Prostate gland (tissue), 2 donors: ENCODE data around the gene TTC27. TPM values are rescaled to one million over a fixed set of nuclear protein-coding genes. Genes with fewer than 3 reads are reported as not detected.

Experiments used
- DNase-seq: peaks from one replicate; pipeline ENCODE4 v3.0.0-alpha.2; 2019; ENCODE audit warnings: low spot score
- H3K27ac ChIP-seq, 2 donors: fragments of 200-600 bp; sonication (generic); 2 replicates each; pipeline ENCODE4 v1.5.1; 2017 to 2019
- H3K27me3 ChIP-seq: fragments of 200-600 bp; sonication (generic); replicated peaks from 2 replicates; pipeline ENCODE4 v1.5.1; 2019; ENCODE audit not compliant: insufficient read depth
- H3K36me3 ChIP-seq, 2 donors: fragments of 200-600 bp; sonication (generic); 1 replicate in 1 of 2; 2 replicates in 1 of 2; pipeline versions ENCODE4 v1.5.1 to v1.8.1; 2017 to 2019
- H3K4me1 ChIP-seq: fragments of 200-600 bp; sonication (generic); replicated peaks from 2 replicates; pipeline ENCODE4 v1.5.1; 2019
- H3K4me3 ChIP-seq, 2 donors: fragments of 200-600 bp; sonication (generic); 2 replicates each; pipeline ENCODE4 v1.5.1; 2017 to 2019
- H3K9me3 ChIP-seq: fragments of 200-600 bp; sonication (generic); 2 replicates; pipeline ENCODE4 v1.5.1; 2017
- POLR2A ChIP-seq: fragments of 450-650 bp; IDR thresholded peaks from one replicate; pipeline ENCODE4 v1.6.1; 2016; ENCODE audit warnings: antibody characterized with exemption, mild to moderate bottlenecking
- POLR2AphosphoS5 ChIP-seq: sonication (generic); formaldehyde crosslinking; IDR thresholded peaks from one replicate; pipeline ENCODE4 v1.6.1; 2017; ENCODE audit warnings: antibody characterized with exemption
- WGBS: methylation state at CpG from one replicate; pipeline ENCODE4 v1.1.5; 2018; 5-methylcytosine and 5-hydroxymethylcytosine counted together
- intact Hi-C: fragments of 100-400 bp; cut with DNase I; formaldehyde crosslinking; loops from one replicate; pipeline ENCODE4 v1.14.2; 2022
- total RNA-seq, 2 donors: library from RNA; depleted of rRNA; stranded (reverse); fragments of >200 nt; gene quantifications; one replicate each; pipeline ENCODE4 v1.1.0, GENCODE V29; 2016
- TF ChIP-seq, protein P1 (sequence below), 4 experiments: fragments of 200-600 bp in 2 of 4; fragments of 450-650 bp in 2 of 4; sonication (generic) in 2 of 4; IDR thresholded peaks; 1 replicate in 3 of 4; 2 replicates in 1 of 4; pipeline ENCODE4 v1.5.1; 2016 to 2019; ENCODE audit warnings: antibody characterized with exemption in 4 of 4, mild to moderate bottlenecking in 2 of 4, moderate library complexity in 2 of 4

The TTC27 gene
- total RNA-seq, 2 donors from 2014 or later: 13.0 to 15.6 TPM

DNA sequence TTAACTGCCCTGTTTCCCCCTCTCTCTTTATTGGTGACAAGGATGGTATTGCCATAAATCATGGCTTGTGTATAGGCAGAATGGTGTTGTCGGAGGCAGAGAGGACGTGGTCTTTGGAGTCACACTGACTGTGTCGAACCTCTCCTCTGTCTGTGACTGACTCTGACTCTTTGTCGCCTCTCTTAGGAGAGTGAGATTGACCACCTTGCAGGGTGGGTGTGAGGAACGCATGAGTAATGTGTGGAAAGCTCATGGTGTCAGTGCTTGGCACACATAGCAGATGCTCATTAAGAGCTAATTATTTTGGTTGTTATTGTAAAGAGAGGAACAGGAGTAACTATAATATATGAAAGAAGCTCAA is 145.6 kb downstream of the TTC27 start:
- intact Hi-C loops: loop anchor here (2.0 to 10.0 kb wide), 6 partner anchors 173 to 809 kb away; partner anchors contain the start of gene LTBP1
- 90% methylated on average over 5 of the region's 5 CpGs for WGBS
- H3K4me3 ChIP-seq: no peak overlapping the region
- no peaks in the 10 kb centered on the region for H3K4me1 ChIP-seq
- no peaks in the 10 kb centered on the region for H3K27me3 ChIP-seq
- H3K9me3 ChIP-seq: no peaks in the 10 kb centered on the region
- TF ChIP-seq, protein P1, sequence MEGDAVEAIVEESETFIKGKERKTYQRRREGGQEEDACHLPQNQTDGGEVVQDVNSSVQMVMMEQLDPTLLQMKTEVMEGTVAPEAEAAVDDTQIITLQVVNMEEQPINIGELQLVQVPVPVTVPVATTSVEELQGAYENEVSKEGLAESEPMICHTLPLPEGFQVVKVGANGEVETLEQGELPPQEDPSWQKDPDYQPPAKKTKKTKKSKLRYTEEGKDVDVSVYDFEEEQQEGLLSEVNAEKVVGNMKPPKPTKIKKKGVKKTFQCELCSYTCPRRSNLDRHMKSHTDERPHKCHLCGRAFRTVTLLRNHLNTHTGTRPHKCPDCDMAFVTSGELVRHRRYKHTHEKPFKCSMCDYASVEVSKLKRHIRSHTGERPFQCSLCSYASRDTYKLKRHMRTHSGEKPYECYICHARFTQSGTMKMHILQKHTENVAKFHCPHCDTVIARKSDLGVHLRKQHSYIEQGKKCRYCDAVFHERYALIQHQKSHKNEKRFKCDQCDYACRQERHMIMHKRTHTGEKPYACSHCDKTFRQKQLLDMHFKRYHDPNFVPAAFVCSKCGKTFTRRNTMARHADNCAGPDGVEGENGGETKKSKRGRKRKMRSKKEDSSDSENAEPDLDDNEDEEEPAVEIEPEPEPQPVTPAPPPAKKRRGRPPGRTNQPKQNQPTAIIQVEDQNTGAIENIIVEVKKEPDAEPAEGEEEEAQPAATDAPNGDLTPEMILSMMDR (IDR thresholded peaks at IDR 0.05): no peak
- no peak for TF ChIP-seq POLR2AphosphoS5
- no peak for TF ChIP-seq POLR2A
- no peak overlapping the region for H3K27ac ChIP-seq
- H3K36me3 ChIP-seq: no peaks in the 10 kb centered on the region
- no peak for DNase-seq

DNA sequence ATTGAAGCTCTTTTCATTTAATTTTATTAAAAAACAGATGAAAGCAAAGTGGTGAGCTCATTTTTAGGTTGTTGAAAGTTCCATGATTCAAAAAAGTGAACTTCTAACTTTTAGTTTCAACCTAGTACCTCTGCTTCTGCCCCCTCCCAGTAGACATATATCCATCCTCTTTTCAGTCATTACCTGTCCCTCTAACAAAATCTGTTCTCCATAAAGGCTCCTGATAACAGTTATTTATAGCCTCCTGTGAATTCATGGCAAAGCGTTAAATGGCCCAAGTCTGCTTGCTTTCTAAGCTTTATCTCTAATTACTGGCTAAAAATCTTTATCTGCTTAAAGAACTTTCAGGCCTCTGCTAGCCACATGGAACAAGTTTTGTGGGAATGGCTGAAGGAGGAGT is 148.1 kb downstream of the TTC27 start:
- 64% methylated on average over 1 of the region's 1 CpG for WGBS
- no peak for TF ChIP-seq POLR2AphosphoS5
- TF ChIP-seq, protein P1 (IDR thresholded peaks at IDR 0.05): no peak
- TF ChIP-seq POLR2A: no peak
- Histone ChIP-seq H3K9me3 (no peaks in the 10 kb centered on the region), H3K36me3 (no peaks in the 10 kb centered on the region), H3K4me1 (no peaks in the 10 kb centered on the region), H3K27me3 (no peaks in the 10 kb centered on the region), H3K4me3 (no peak overlapping the region), H3K27ac (no peak overlapping the region)
- no peak for DNase-seq
- intact Hi-C loops: loop anchor here (10.0 kb wide), 2 partner anchors 221 to 599 kb away; no protein-coding TSS in a partner anchor

DNA sequence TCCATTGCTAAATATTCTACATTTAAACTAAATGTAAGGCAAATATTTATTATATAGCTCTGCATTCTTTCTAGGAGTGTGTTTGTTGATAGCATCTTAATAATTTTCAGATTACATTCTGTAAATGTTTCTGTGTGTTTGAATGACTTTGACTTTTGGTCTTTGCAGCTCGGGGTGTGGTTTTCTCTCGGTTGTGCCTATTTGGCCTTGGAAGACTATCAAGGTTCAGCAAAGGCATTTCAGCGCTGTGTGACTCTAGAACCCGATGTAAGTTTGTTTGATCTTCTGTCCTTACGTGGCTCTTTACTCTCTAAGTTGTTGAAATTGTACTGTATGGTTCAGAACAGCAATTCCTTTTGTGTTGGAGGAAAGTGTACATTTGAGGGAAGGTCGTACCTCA is 149.9 kb downstream of the TTC27 start:
- no peaks in the 10 kb centered on the region for H3K36me3 ChIP-seq
- H3K27ac ChIP-seq: no peak overlapping the region
- TF ChIP-seq POLR2A (no peak), POLR2AphosphoS5 (no peak)
- TF ChIP-seq, protein P1 (IDR thresholded peaks at IDR 0.05): no peak
- no peak overlapping the region for H3K4me3 ChIP-seq
- intact Hi-C loops: loop anchor here (10.0 kb wide), 2 partner anchors 223 to 597 kb away; no protein-coding TSS in a partner anchor
- DNase-seq: no peak
- no peaks in the 10 kb centered on the region for H3K27me3 ChIP-seq
- WGBS: 93% methylated on average over 6 of the region's 6 CpGs
- H3K9me3 ChIP-seq: no peaks in the 10 kb centered on the region
- H3K4me1 ChIP-seq: no peaks in the 10 kb centered on the region

DNA sequence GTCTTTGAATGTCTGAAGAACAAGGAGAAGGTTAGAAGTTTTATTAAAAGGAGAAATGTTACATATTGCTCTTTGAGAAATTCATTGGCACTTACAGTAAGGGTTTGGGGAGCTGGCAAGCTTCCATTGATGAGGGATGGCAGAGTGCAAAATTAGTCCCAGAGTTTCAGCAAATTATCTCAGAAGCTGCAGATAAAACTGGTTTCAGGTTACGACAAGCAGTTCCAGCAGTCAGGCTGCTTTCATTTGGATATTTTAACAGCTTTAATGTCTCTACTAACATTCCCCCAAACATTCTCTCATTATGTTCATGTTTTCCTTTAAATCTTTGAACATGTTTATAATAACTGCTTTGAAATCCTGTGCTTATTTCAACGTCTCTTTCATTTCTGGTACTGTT is 153.1 kb downstream of the TTC27 start:
- no peak overlapping the region for H3K4me3 ChIP-seq
- no peak for DNase-seq
- no peaks in the 10 kb centered on the region for H3K9me3 ChIP-seq
- no peaks in the 10 kb centered on the region for H3K27me3 ChIP-seq
- no peaks in the 10 kb centered on the region for H3K4me1 ChIP-seq
- H3K36me3 ChIP-seq: no peaks in the 10 kb centered on the region
- no peak overlapping the region for H3K27ac ChIP-seq
- TF ChIP-seq POLR2A: no peak
- TF ChIP-seq POLR2AphosphoS5: no peak
- TF ChIP-seq, protein P1 (IDR thresholded peaks at IDR 0.05): no peak
- WGBS: 93% methylated on average over 2 of the region's 2 CpGs
- intact Hi-C loops: no loop called here

DNA sequence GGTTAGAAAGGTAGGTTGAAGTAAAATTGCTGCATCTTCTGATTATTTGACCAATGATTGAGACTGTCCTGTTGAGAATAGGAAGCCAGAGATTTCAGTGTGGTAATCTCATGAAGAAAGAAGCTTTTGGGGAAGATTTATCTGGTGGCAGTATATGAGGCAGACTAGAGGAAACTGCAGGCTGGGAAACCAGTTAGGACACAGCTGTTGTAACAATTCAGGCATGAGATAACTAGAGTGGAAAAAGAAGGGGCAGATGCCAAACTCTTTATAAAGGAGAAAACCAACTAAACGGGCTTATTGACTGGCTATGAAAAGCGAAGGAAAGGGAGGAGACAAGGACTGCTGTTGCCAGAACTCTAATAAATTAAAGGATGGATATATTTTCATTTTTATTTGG is 155.6 kb downstream of the TTC27 start:
- intact Hi-C loops: no loop called here
- Histone ChIP-seq H3K36me3 (no peaks in the 10 kb centered on the region), H3K27ac (no peak overlapping the region), H3K4me1 (no peaks in the 10 kb centered on the region), H3K9me3 (no peaks in the 10 kb centered on the region), H3K27me3 (no peaks in the 10 kb centered on the region), H3K4me3 (no peak overlapping the region)
- TF ChIP-seq POLR2AphosphoS5: no peak
- DNase-seq: no peak
- 51% methylated on average over 2 of the region's 2 CpGs for WGBS
